HG02642 (cell line): ENCODE results near the gene SPEF2.

Experiments
- ATAC-seq: cut with Tn5 transposase; IDR thresholded peaks from one replicate; pipeline ENCODE4 v1.9.1; 2021; ENCODE audit warnings: mild to moderate bottlenecking; ENCODE audit not compliant: unreplicated experiment, poor library complexity

SPEF2 gene

GRCh38 chr5:35617435-35618303 lies at the start of gene SPEF2:
SPEF2 (plus strand) TSS chr5:35617863; CDS start chr5:35617998, 135 bp downstream.
- ATAC-seq, result peak; percentile 93

DNA sequence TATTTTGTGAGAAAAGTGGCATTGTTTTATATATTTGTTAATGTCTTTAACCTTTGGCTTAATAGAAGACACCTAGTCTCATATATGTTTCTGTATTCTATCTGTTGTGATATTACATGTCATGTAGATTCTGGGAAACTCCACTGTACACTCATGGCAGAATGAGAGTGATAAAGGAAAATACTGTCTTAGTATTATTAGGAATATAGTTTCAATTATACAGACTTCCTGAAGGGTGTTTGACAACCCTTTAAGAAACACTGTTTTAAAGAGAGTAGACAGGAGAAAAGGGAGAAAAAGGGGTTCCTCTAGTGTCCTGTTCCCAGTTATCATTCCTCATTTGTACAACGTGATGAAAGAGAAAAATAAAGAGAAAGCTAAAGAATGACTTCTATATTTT lies 42.1 kb upstream of the SPEF2 start:
- no peak for ATAC-seq

- no peak for ATAC-seq
These were observed 30.2 kb upstream of the SPEF2 start for GRCh38 chr5:35587419-35587818.

DNA sequence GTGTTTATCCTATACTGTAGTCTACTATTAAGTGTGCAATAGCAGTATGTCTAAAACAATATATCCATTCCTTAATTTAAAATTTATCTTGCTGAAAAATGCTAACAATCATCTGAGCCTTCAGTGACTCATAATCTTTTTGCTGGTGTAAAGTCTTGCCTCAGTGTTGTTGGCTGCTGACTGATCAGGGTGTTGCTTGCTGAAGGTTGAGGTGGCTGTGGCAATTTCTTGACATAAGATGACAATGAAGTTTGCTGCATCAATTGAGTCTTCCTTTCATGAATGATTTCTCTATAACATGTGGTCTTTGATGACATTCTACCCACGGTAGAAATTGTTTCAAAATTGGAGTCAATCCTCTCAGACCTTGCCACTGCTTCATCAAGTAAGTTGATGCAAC lies 24.3 kb upstream of the SPEF2 start:
- ATAC-seq, result no peak

DNA sequence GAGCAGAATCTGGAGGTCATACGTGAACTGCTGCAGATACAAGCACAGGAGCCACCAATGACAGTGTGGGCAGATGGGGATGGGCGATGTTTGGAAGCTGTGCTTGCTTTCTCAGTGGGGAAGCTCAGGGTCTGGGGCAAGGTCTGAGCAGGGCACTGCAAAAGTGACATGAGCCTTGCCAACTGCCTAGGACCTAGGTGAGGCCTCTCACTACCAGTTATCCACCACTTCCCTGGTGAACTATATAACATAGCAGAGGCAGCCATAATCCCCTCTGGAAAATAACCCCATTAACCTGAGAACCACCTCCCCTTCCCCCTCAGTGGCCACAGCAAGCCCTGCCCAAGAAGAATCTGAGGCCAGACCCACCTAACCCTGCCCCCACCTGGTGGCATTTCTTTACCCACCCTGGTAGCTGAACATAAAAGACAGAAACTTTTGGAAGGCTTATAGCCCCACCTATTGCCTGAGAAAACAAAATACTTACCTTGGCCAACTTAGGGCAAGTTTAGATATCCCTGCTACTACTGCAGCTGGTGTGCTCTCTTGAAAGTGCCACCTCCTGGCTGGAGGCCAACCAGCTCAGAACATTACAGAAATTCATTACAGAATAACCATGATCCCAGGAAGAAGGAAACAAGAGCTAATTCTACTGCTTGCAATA lies 18.8 kb upstream of the SPEF2 start:
- ATAC-seq, result no peak

- ATAC-seq, result no peak
These were observed 17.1 kb upstream of the SPEF2 start for GRCh38 chr5:35600591-35600990.

DNA sequence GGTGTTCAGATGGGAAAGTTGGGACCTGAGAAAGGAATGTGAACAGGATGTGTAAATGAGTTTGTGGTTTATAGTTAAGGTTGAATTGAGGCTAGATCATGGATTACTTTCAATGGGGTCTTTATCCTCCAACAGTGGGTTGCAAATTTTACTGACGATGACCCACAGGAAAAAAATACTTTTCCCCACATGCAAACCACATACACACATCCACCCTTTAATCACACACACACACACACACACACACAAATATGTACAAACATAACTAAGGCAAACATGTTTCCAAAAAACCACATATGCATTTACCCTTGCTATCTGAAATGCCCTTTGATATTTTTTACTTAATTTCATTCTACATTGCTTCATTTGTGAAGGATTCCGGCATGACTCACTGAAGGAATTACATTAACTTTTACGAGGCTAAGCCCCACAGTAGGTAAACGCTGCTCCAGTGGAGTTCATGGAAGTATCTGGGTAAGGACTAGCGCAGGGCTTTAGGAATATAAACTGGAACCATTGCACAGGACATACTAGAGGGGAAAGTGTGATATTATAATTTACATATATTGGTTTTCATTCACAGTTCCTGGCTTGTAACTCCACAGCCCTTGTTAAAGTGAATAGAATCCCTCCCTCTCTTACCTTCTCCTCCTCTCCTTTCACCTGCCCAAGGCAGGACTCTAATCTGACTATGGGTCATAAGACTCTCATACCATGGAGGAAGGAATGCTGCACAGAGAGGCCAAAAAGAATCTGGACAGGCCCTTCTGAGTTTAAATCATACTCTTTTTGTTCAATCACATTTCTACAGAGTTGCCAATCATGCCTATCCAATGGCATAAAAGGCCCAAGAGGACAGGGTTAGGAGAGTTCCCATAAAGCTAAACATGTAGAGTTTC lies 8.5 kb upstream of the SPEF2 start:
- ATAC-seq, result no peak

GRCh38 chr5:35617060-35617434 lies 616 bp upstream of the SPEF2 start:
- no peak for ATAC-seq

GRCh38 chr5:35618304-35618636 lies 607 bp downstream of the SPEF2 start:
- no peak for ATAC-seq

DNA sequence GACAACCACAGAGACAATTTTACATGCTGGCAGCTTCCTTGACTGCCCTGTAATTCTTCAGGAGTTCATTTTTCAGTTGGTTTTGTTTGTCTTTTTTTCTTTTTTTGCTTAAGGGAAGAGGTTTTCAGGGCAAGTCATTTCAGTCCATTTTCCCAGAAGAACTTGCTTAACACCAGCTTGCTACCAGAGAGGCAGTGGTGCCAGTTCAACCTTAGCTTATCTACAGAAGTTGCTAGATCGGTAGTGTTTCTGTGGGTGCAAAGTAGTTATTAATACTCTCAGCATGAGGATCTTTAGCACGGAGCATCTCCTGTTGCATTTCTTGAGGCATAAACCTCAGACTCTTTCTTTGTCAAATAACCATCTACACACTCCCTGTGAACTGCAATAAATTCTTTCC lies 1.1 kb downstream of the SPEF2 start:
- no peak for ATAC-seq

DNA sequence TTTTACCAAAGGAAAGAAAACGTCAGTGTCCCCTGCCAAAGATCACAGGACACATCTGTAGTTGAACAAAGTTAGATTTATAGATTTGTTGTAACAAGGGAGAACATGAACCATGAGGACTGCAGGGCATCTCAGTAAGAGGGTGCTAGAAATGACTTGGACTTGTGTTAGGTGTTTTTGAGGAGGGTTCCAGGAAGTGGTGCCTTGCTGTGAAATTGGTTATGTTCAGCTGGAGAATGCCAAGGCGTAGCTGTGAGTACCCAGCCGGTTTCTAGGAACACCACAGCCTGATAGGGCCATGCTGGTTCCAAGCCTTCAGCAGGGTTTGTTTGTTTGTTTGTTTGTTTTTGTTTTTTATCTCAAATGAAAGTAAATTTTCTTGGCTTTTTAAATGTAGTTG lies 5.3 kb downstream of the SPEF2 start:
- ATAC-seq, result no peak

DNA sequence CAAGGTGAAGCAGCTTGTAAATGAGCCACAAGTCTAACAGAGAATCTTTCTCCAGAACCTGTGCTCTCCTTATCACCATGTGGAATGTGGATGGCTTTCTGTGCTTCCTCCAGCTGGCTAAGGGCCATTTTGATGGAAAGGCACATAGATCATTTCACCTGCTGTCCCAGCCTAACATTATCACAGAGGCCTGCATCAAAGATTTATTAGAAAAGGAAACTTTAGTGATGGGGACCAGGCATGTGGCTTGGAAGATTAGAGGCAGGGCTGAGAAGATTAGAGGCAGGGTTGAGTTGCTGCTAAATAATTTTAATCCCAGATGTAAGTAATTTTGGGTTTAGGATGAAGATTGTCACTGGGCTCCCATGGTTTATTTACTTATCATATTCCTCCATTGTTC lies 6.3 kb downstream of the SPEF2 start:
- ATAC-seq, result no peak

DNA sequence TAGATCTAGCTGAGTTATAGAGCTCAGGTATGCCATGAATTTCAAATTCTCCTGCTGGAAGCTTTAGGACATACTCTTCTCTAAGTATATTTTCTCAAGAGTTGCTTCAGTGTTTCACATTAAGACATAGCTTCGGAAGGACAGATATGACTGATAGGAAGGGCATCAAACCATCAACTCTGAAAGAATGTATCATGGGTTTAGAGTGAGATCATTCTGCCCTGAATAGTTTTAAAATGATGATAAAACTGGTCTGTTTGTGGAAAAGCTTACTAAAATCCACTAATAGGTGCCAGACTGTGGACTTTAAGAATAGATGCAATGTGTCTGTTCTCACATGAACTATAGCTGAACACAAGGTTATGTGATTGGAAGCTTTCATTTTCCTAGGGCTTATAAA lies 8.4 kb downstream of the SPEF2 start:
- ATAC-seq, result no peak

- ATAC-seq, result no peak
These were observed 8.9 kb downstream of the SPEF2 start for GRCh38 chr5:35626553-35626952.

- no peak for ATAC-seq
These were observed 16.7 kb downstream of the SPEF2 start for GRCh38 chr5:35634326-35634725.

- ATAC-seq, result no peak
These were observed 23.0 kb downstream of the SPEF2 start for GRCh38 chr5:35640623-35641022.

- ATAC-seq, result no peak
These were observed 26.9 kb downstream of the SPEF2 start for GRCh38 chr5:35644543-35644942.

- ATAC-seq, result no peak
These were observed 29.5 kb downstream of the SPEF2 start for GRCh38 chr5:35647128-35647527.

DNA sequence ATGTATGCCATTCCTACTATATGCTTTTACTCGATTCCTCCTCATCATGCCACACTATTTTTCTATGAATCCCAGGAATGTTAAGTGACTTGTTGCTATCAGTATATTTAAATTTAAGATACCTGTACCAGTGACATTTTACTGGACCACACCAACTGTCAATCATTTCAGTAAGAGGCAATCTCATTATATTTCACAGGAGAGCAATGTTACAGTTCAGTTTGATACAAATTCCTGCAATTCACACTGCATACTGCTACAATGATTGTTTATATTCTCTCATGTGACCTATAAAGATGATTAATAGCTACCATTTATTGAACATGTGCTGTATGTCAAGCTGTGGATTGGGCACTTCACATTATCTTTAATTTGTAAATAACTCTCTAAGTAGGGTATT lies 30.0 kb downstream of the SPEF2 start:
- ATAC-seq, result no peak

DNA sequence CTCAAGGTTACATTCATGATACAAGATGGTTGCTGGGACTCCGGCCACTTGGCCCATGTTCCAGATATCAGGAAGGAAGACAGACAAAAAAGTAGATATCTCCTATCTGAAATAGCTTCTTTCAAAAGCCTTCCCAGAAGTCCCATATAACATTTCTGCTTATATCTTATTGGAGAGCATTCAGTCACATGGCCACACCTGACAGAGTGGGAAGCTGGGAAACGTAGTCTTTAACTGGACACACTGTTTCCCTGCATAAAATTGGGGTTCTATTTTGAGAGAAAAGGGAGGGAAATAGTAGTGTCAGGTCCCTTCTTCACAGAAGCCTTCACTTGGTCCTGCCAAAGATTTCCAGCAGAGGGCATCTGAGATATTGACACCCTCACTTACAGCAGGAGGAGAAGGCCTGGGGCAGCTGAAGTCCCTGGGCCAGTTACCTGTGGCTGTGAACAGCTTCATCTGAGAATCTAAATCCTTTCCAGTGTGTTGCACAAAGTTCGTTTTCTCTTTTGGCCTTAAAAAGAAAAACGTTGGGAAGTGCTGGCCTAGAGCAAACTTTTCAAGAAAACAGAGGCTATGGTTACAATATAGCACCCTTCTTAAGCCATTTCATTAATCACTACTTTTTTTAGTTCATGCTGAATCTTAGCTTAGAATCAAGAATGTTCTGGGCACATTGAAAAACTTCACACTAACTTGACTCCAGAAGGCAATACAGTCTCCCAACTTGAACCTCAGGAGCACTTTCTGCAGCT lies 33.5 kb downstream of the SPEF2 start:
- no peak for ATAC-seq
